ENCODE data around the gene ARID1B.
A peak's percentile ranks its signal among the peaks of the same experiment; 100 is the strongest.

Gene ARID1B

GRCh38 chr6:156881687-156882629 is 104.8 kb downstream of the ARID1B start:
- H3K27me3 ChIP-seq (ENCODE audit: control insufficient read depth, insufficient read depth, low read length) = no peaks in the 10 kb centered on the region
- TF ChIP-seq CTCF (IDR thresholded peaks at IDR 0.05) = no peak
- no peak overlapping the region for H2AFZ ChIP-seq
- peaks cover 71% of the 10 kb centered on the region for H3K79me2 ChIP-seq
- H3K9me3 ChIP-seq (ENCODE audit: control insufficient read depth, low read length) = no peaks in the 10 kb centered on the region
- no peak overlapping the region for H3K4me3 ChIP-seq (ENCODE audit: low read depth, low read length)
- no peak overlapping the region for H3K4me2 ChIP-seq (ENCODE audit: low read length)
- H3K36me3 ChIP-seq (ENCODE audit: control insufficient read depth, insufficient read depth, low read length) = no peaks in the 10 kb centered on the region
- no peak overlapping the region for H3K27ac ChIP-seq
- peaks cover 25% of the 10 kb centered on the region for H3K4me1 ChIP-seq
- H3K9ac ChIP-seq = no peak overlapping the region

GRCh38 chr6:156883497-156884252 is 106.5 kb downstream of the ARID1B start:
- Histone ChIP-seq H3K4me2 (ENCODE audit: low read length) (peak overlapping the region; percentile 37), H3K27me3 (ENCODE audit: control insufficient read depth, insufficient read depth, low read length) (no peaks in the 10 kb centered on the region), H3K9me3 (ENCODE audit: control insufficient read depth, low read length) (no peaks in the 10 kb centered on the region), H3K9ac (no peak overlapping the region), H3K27ac (peak overlapping the region; percentile 27), H3K79me2 (peaks cover 57% of the 10 kb centered on the region), H2AFZ (no peak overlapping the region), H3K4me1 (peaks cover 29% of the 10 kb centered on the region), H3K4me3 (ENCODE audit: low read depth, low read length) (no peak overlapping the region), H3K36me3 (ENCODE audit: control insufficient read depth, insufficient read depth, low read length) (no peaks in the 10 kb centered on the region)
- TF ChIP-seq CTCF (IDR thresholded peaks at IDR 0.05) = no peak

GRCh38 chr6:156884306-156884705 is 107.1 kb downstream of the ARID1B start:
- TF ChIP-seq CTCF (IDR thresholded peaks at IDR 0.05) = no peak
- no peak overlapping the region for H2AFZ ChIP-seq
- no peak overlapping the region for H3K27ac ChIP-seq
- no peaks in the 10 kb centered on the region for H3K9me3 ChIP-seq (ENCODE audit: control insufficient read depth, low read length)
- H3K9ac ChIP-seq = no peak overlapping the region
- no peaks in the 10 kb centered on the region for H3K27me3 ChIP-seq (ENCODE audit: control insufficient read depth, insufficient read depth, low read length)
- peaks cover 23% of the 10 kb centered on the region for H3K4me1 ChIP-seq
- no peak overlapping the region for H3K4me3 ChIP-seq (ENCODE audit: low read depth, low read length)
- no peaks in the 10 kb centered on the region for H3K36me3 ChIP-seq (ENCODE audit: control insufficient read depth, insufficient read depth, low read length)
- H3K79me2 ChIP-seq = peaks cover 54% of the 10 kb centered on the region
- no peak overlapping the region for H3K4me2 ChIP-seq (ENCODE audit: low read length)

GRCh38 chr6:156885562-156885961 is 108.4 kb downstream of the ARID1B start:
- H3K27ac ChIP-seq = no peak overlapping the region
- peaks cover 50% of the 10 kb centered on the region for H3K79me2 ChIP-seq
- no peaks in the 10 kb centered on the region for H3K9me3 ChIP-seq (ENCODE audit: control insufficient read depth, low read length)
- TF ChIP-seq CTCF (IDR thresholded peaks at IDR 0.05) = no peak
- no peak overlapping the region for H3K4me2 ChIP-seq (ENCODE audit: low read length)
- peaks cover 18% of the 10 kb centered on the region for H3K4me1 ChIP-seq
- H2AFZ ChIP-seq = no peak overlapping the region
- no peaks in the 10 kb centered on the region for H3K36me3 ChIP-seq (ENCODE audit: control insufficient read depth, insufficient read depth, low read length)
- H3K4me3 ChIP-seq (ENCODE audit: low read depth, low read length) = no peak overlapping the region
- no peaks in the 10 kb centered on the region for H3K27me3 ChIP-seq (ENCODE audit: control insufficient read depth, insufficient read depth, low read length)
- H3K9ac ChIP-seq = no peak overlapping the region
